ENCODE data around the gene NMRAL1. TPM values are rescaled to one million over a fixed set of nuclear protein-coding genes. Genes with fewer than 3 reads are reported as not detected.

Gene NMRAL1
- total RNA-seq, 1 donor from 2014 or later = 62.7 TPM

DNA sequence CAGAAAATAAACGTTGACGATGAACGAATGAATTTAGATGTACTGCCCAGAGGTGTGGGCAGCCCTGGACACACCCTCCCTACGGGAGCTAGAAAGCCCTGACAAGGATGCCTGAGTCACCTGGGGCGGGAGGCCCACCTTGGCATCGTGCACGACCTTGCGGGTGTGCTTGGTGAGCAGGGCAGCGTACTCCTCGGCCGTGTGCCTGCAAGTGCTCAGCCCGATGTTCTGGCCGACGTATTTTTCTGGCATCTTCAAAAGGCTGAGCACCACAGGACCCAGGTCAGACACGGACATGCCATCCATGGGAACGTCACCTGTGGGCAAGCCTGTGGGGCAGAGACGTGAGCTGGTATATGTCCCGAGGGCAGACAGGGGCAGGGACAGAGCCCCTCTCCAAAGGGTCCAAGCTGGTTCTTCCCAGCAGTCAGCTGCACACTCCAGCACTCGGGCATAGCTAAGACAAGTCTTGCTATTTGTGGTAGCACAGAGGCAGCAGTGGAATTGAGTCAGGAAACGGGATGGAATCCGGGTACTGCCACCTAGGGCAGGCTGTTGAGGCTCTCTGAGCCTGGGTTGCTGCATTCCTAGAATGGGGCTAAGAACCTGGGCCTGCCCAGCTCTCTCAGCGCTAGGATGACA is 10.8 kb downstream of the NMRAL1 start:
- H3K36me3 ChIP-seq (ENCODE audit: control insufficient read depth, insufficient read depth, low read length) = peaks cover 16% of the 10 kb centered on the region
- H3K27me3 ChIP-seq (ENCODE audit: control insufficient read depth, insufficient read depth, low read length) = no peaks in the 10 kb centered on the region
- FAIRE-seq (no peak), DNase-seq (ENCODE audit: low read depth) (no peak)
- no peak for TF ChIP-seq CTCF (IDR thresholded peaks at IDR 0.05; ENCODE audit: insufficient read depth, low read length, severe bottlenecking)
- H3K4me3 ChIP-seq (ENCODE audit: low read depth, low read length) = no peak overlapping the region

DNA sequence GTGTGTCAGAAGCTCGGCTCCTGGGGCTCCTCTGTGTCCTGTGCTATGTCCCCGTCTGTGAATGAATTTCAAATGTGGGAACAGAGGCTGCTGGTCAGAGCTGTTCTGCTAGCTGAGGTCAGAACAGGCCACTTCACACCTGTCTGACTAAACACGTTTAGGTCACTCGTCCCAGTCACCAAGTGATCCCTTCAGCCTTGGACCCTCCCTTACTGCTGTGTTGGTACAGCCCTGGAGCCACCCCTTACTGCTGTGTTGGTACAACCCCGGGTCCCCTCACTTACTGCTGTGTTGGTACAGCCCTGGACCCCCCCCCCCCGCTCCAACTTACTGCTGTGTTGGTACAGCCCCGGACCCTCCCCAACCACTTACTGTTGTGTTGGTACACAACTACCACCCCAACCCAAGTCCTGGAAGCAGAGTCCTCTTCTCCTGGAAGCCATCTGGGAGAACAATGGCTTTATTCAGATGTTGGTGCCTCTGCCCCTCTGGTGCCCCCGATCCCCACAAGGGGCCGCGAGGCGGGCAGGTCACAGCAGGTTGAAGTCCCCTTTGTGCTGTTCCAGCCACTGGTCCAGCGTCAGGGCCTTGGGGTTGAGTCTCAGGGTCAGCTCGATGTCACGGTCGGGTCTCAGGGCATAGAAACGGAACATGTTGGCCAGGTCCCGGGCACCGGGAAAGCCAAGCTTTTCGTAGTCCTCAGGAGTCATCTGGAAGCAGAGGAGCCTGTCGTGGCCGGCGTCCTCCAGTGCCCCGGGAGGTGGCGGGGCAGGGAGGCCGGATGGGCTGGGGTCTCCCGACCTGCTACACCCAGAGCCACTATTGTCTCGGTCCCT is 13.0 kb downstream of the NMRAL1 start:
- peaks cover 17% of the 10 kb centered on the region for H3K36me3 ChIP-seq (ENCODE audit: control insufficient read depth, insufficient read depth, low read length)
- H3K4me3 ChIP-seq (ENCODE audit: low read depth, low read length) = no peak overlapping the region
- no peaks in the 10 kb centered on the region for H3K27me3 ChIP-seq (ENCODE audit: control insufficient read depth, insufficient read depth, low read length)
- DNase-seq (ENCODE audit: low read depth) (no peak), FAIRE-seq (peak; percentile 68)
- no peak for TF ChIP-seq CTCF (IDR thresholded peaks at IDR 0.05; ENCODE audit: insufficient read depth, low read length, severe bottlenecking)

DNA sequence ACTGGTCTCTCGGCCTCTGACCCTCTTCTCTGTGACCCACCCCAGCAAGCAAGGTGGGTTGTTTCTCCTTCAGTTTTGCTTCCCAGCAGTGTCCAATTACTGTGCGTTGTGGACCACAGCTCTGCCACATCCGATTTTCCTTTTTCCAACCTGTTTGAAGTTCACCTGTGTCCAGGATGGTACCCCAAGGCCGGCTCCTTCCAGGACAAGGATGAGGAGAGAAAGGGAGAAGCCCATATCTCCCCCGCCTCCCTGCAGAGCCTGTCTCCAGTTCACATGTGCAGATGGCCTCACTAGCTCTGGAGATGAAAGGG is 13.5 kb downstream of the NMRAL1 start:
- TF ChIP-seq CTCF (IDR thresholded peaks at IDR 0.05; ENCODE audit: insufficient read depth, low read length, severe bottlenecking) = no peak
- Histone ChIP-seq H3K4me3 (ENCODE audit: low read depth, low read length) (no peak overlapping the region), H3K27me3 (ENCODE audit: control insufficient read depth, insufficient read depth, low read length) (no peaks in the 10 kb centered on the region), H3K36me3 (ENCODE audit: control insufficient read depth, insufficient read depth, low read length) (peaks cover 16% of the 10 kb centered on the region)
- DNase-seq (ENCODE audit: low read depth) = no peak
- FAIRE-seq = no peak

GRCh38 chr16:4455951-4456350 is 18.5 kb downstream of the NMRAL1 start:
- H3K27me3 ChIP-seq (ENCODE audit: control insufficient read depth, insufficient read depth, low read length) = no peaks in the 10 kb centered on the region
- no peak overlapping the region for H3K4me3 ChIP-seq (ENCODE audit: low read depth, low read length)
- no peak for DNase-seq (ENCODE audit: low read depth)
- peaks cover 24% of the 10 kb centered on the region for H3K36me3 ChIP-seq (ENCODE audit: control insufficient read depth, insufficient read depth, low read length)
- FAIRE-seq = no peak
- TF ChIP-seq CTCF (IDR thresholded peaks at IDR 0.05; ENCODE audit: insufficient read depth, low read length, severe bottlenecking) = no peak

DNA sequence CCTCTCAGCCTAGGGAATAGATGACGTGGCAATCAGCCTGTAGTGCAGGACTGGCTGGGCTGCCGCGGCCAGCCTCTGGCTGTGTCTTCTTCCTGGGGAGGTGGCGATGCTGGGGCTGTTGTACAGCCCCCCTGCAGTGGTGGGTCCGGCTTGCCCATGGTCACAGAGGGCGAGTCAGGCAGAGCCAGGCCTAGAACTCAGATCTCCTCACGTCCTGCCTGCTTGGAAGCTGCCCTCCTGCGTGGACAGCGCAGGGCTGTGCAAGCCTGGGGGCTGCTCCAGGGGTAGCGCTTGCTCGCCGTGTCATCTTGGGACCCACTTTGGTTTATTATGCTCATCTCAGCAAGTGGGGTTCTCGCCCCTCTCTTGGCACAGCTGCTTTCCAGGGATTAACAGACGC is 19.3 kb downstream of the NMRAL1 start:
- Histone ChIP-seq H3K27me3 (ENCODE audit: control insufficient read depth, insufficient read depth, low read length) (no peaks in the 10 kb centered on the region), H3K36me3 (ENCODE audit: control insufficient read depth, insufficient read depth, low read length) (peaks cover 31% of the 10 kb centered on the region), H3K4me3 (ENCODE audit: low read depth, low read length) (no peak overlapping the region)
- no peak for DNase-seq (ENCODE audit: low read depth)
- no peak for FAIRE-seq
- no peak for TF ChIP-seq CTCF (IDR thresholded peaks at IDR 0.05; ENCODE audit: insufficient read depth, low read length, severe bottlenecking)

All from bronchial epithelial cell (primary cell).